Measurements from ENCODE around the gene ST3GAL6.

DNA sequence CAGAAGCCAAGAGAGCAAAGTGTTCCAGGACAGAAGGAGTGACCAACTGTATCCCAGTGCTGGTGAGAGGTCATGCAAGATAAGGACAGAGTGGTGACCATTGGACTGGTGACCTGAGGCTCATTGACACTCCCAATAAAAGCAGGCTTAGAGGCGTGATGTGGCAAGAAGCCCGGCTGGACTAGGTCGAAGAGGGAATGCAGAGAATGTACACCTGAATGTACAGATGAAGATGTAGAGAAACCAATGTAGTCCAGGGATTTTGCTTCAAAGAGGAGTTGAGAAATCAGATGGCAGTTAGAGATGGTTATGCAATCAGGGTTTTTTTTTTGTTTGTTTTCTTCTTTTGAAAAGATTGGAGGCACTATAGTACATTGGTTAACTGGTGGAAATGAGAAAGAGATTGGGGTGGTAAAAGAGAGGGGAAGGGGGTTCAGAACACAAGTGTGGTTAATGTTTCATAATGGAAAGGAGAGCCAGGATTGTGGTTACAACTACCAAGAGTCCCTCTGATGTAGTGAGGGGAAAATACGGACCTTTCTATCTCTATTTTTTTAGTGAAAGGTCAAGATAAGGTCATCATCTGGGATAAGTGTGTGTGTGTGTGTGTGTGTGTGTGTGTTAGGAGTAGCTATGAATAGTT, 23.3 kb downstream of the ST3GAL6 start:
- TF ChIP-seq CTCF (IDR thresholded peaks at IDR 0.05 in 4 of 5, conservative IDR thresholded peaks at IDR 0.05 in 1 of 5) (no peak), POLR2A (IDR thresholded peaks at IDR 0.05) (no peak)

Data from gastrocnemius medialis (tissue), 4 donors.